Measurements from ENCODE around the gene PIP4K2B. TPM values are rescaled to one million over a fixed set of nuclear protein-coding genes. Genes with fewer than 3 reads are reported as not detected.
"Not testable (repeated sequence)": the region's sequence is repeated elsewhere in the genome, so short reads cannot be mapped to it uniquely, and the experiment has no call there.

PIP4K2B gene
- total RNA-seq, 1 donor from 2014 or later, result 166 TPM

GRCh38 chr17:38729368-38729885, 69.9 kb downstream of the PIP4K2B start:
- DNase-seq, result no peak

GRCh38 chr17:38728290-38728831, 71.0 kb downstream of the PIP4K2B start:
- DNase-seq, result no peak

DNA sequence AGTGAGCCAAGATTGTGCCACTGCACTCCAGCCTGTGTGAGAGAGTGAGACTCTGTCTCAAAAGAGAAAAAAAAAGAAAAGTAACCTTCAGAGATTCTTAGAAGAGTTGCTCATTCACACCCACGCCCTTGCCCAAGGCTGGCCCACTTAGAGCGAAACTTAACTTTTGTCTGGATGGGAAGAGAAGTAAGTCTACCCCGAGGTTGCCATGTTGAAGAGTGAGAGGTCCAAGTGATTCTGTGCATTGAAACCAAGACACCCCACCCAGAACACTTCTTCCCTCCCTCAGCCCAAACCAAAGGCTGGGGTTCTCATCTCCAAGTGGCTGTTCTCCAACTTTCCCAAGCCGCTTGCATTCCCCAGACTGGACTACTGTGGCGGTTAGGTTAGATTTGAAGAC, 71.6 kb downstream of the PIP4K2B start:
- no peak for DNase-seq

- not testable (repeated sequence) for DNase-seq
These were observed 73.2 kb downstream of the PIP4K2B start for GRCh38 chr17:38726145-38726544.

GRCh38 chr17:38725066-38725465, 74.3 kb downstream of the PIP4K2B start:
- no peak for DNase-seq

- DNase-seq, result peak; percentile 72
These were observed 74.9 kb downstream of the PIP4K2B start for GRCh38 chr17:38724337-38724988.

- no peak for DNase-seq
These were observed 77.6 kb downstream of the PIP4K2B start for GRCh38 chr17:38721802-38722201.

DNA sequence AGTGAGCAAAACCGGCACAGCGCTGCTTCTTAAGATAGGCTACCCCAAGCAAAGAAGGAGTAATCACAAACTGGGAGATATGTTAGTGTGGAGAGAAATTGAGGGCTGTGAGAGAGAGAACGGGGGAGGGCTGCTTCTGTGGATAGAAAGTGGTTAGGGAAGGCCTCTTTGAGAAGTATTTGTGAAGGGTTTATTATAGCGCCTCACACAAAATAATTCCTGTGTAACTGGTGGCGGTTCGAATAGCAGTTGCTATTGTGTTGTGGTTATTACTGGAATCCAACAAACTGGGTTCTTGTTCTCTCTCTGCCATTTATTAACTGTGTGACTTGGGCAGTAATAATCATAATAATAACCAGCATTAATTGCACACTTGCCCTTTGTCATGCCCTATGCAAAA, 78.4 kb downstream of the PIP4K2B start:
- DNase-seq, result no peak

DNA sequence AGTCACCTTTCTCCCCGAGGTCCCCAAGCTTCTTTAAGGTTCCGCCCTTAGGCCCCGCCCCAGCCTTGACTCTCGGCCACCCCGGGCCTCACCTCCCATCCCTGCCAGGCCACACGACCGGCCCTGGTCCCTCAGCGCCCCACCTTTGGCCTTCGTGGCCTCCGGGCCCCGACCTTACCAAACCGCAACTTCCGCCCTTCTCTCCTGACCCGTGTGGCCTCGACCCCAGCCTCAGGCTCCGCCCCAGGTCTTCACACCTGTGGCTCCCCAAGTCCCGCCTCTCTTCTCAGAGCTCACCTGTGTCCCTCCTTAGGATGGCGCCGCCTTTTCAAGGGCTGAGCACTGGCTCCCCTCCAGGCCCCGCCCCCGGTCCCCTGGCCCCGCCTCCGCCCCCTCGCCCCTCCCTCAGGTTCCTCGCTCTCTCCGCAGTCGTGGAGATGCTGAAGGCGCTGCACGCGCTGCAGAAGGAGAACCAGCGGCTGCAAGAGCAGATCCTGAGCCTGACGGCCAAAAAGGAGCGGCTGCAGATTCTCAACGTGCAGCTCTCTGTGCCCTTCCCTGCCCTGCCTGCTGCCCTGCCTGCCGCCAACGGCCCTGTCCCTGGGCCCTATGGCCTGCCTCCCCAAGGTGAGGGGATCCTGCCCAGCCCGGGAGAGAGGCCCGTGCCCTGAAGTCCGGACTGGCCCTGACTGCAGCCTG, 79.3 kb downstream of the PIP4K2B start:
- no peak for DNase-seq

GRCh38 chr17:38719289-38719942, 79.9 kb downstream of the PIP4K2B start:
- no peak for DNase-seq

DNA sequence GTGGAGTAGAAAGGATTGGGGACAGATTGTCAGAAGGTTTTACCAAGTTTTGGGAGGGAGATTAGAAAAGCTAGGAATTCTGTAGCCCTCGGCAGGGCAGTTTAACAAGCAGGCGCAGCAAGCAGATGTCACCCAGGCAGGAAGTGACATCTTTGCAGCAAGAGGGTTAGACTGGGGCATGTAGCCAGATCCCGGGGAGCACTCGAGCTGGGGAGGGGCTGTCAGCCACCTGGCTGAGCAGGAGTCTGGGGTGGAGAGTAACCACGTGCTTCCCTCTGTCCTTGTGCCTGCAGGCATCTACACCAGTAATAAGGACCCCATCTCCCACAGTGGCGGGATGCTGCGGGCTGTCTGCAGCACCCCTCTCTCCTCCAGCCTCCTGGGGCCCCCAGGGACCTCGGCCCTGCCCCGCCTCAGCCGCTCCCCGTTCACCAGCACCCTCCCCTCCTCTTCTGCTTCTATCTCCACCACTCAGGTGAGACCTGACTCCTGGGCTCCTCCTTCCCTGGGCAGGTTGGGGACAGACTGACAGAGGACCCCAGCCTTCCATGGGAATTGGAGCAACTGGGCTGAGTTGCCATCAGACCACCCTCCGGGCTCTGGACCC, 82.1 kb downstream of the PIP4K2B start:
- DNase-seq, result no peak

GRCh38 chr17:38716368-38717005, 82.9 kb downstream of the PIP4K2B start:
- no peak for DNase-seq

Small RNAs within 50 kb of the gene (small RNA-seq; reads per million reads assigned to genes)
- gene MIR4726 (not detected), gene MIR4727 (not detected), gene RNA5SP440 (0.12 reads per million), gene RNU6-866P (not detected)

Other genes starting within 250 kb of the PIP4K2B start
- 24.5 TPM for gene SRCIN1, start 193.6 kb downstream of the PIP4K2B start, total RNA-seq
- gene EPOP, start 124.6 kb downstream of the PIP4K2B start, total RNA-seq, result 1.6 TPM
- 18.4 TPM for gene MLLT6, start 94.3 kb downstream of the PIP4K2B start, total RNA-seq
- gene CISD3, start 69.2 kb downstream of the PIP4K2B start, total RNA-seq, result 2.3 TPM
- gene PCGF2, start 51.2 kb downstream of the PIP4K2B start, total RNA-seq, result 4.8 TPM
- 138 TPM for gene PSMB3, start 46.8 kb downstream of the PIP4K2B start, total RNA-seq
- 7.8 TPM for gene CWC25, start 25.8 kb upstream of the PIP4K2B start, total RNA-seq
- 1,678 TPM for gene RPL23, start 54.2 kb upstream of the PIP4K2B start, total RNA-seq
- gene LASP1, start 70.5 kb upstream of the PIP4K2B start, total RNA-seq, result 49.4 TPM
- gene FBXO47, start 167.8 kb upstream of the PIP4K2B start, total RNA-seq, result not detected

All from occipital lobe (tissue), 3 donors.